Transverse colon (tissue), 3 donors: ENCODE measurements around the gene CHST3.

Experiments used
- CTCF ChIP-seq, 5 experiments: fragments of 200-600 bp in 3 of 5; fragments of 450-650 bp in 2 of 5; sonication (generic) in 3 of 5; IDR thresholded peaks; 1 replicate in 2 of 5; 2 replicates in 3 of 5; pipeline ENCODE4 v1.5.1; 2016 to 2017; ENCODE audit warnings: antibody characterized with exemption in 5 of 5, inconsistent platforms in 3 of 5, mild to moderate bottlenecking in 2 of 5, moderate library complexity in 1 of 5
- EP300 ChIP-seq: sonication (generic); formaldehyde crosslinking; IDR thresholded peaks from one replicate; pipeline ENCODE4 v1.6.1; 2017; ENCODE audit warnings: antibody characterized with exemption, low read depth
- POLR2A ChIP-seq: fragments of 450-650 bp; IDR thresholded peaks from one replicate; pipeline ENCODE4 v1.6.1; 2016; ENCODE audit warnings: antibody characterized with exemption, mild to moderate bottlenecking, moderate library complexity

GRCh38 chr10:71972746-71973695, 8.8 kb downstream of the CHST3 start:
- TF ChIP-seq EP300 (no peak), CTCF (IDR thresholded peaks at IDR 0.05) (no peak), POLR2A (no peak)
